HCT116 (cell line): ENCODE measurements around the gene PDE1A.

ENCODE experiments used
- CTCF ChIP-seq, 3 experiments: fragments of 200-600 bp in 1 of 3; sonication (generic) in 1 of 3; IDR thresholded peaks in 2 of 3; conservative IDR thresholded peaks in 1 of 3; 2 replicates each; pipeline ENCODE4 v1.5.1; 2012 to 2017; ENCODE audit warnings: low read depth in 2 of 3, low read length in 2 of 3, antibody characterized with exemption in 1 of 3, borderline replicate concordance in 1 of 3, control low read depth in 1 of 3, mild to moderate bottlenecking in 1 of 3, mixed read lengths in 1 of 3, mixed run types in 1 of 3, moderate library complexity in 1 of 3; ENCODE audit not compliant: insufficient read depth in 1 of 3
- EZH2 ChIP-seq: fragments of 200-600 bp; sonication (generic); IDR thresholded peaks from 2 replicates; pipeline ENCODE4 v1.6.1; 2017; ENCODE audit warnings: antibody characterized with exemption, mixed run types
- FOSL1 ChIP-seq: IDR thresholded peaks from 2 replicates; pipeline ENCODE4 v1.6.1; 2012; ENCODE audit warnings: low read depth
- MAX ChIP-seq: IDR thresholded peaks from 2 replicates; pipeline ENCODE4 v1.6.1; 2012
- POLR2A ChIP-seq: IDR thresholded peaks from 2 replicates; pipeline ENCODE4 v1.7.0; 2011; ENCODE audit warnings: borderline replicate concordance; ENCODE audit not compliant: insufficient read depth, insufficient read length; ENCODE audit errors: extremely low read depth
- POLR2AphosphoS5 ChIP-seq: IDR thresholded peaks from 2 replicates; pipeline ENCODE4 v1.6.1; 2011; ENCODE audit warnings: mild to moderate bottlenecking, low read depth, low read length, moderate library complexity

GRCh38 chr2:182252534-182252933, 174.3 kb downstream of the PDE1A start:
- no peak for TF ChIP-seq MAX
- TF ChIP-seq POLR2AphosphoS5 = no peak
- TF ChIP-seq CTCF (IDR thresholded peaks at IDR 0.05 in 2 of 3, conservative IDR thresholded peaks at IDR 0.05 in 1 of 3; ENCODE audit: borderline replicate concordance in 1 of 3, insufficient read depth in 1 of 3, low read depth in 2 of 3, low read length in 2 of 3) = no peak
- TF ChIP-seq FOSL1 = no peak
- TF ChIP-seq POLR2A = no peak
- TF ChIP-seq EZH2 = no peak
